ENCODE data around the gene PPP2R5C.
"Not testable (repeated sequence)": the region's sequence is repeated elsewhere in the genome, so short reads cannot be mapped to it uniquely, and the experiment has no call there.

The PPP2R5C gene

GRCh38 chr14:101735453-101735852 lies 26.1 kb upstream of the PPP2R5C start:
- H3K36me3 Mint-ChIP-seq (ENCODE audit: low read depth): no peaks in the 10 kb centered on the region
- H3K27ac Mint-ChIP-seq: no peak overlapping the region
- H3K4me1 Mint-ChIP-seq (ENCODE audit: low read depth): peaks cover 44% of the 10 kb centered on the region
- H3K27me3 Mint-ChIP-seq: no peaks in the 10 kb centered on the region
- no peak overlapping the region for H3K4me3 Mint-ChIP-seq
- H3K9me3 Mint-ChIP-seq: peaks cover 4% of the 10 kb centered on the region

- peaks cover 38% of the 10 kb centered on the region for H3K4me1 Mint-ChIP-seq (ENCODE audit: low read depth)
- no peak overlapping the region for H3K27ac Mint-ChIP-seq
- no peaks in the 10 kb centered on the region for H3K36me3 Mint-ChIP-seq (ENCODE audit: low read depth)
- peaks cover 4% of the 10 kb centered on the region for H3K9me3 Mint-ChIP-seq
- H3K27me3 Mint-ChIP-seq: no peaks in the 10 kb centered on the region
- no peak overlapping the region for H3K4me3 Mint-ChIP-seq
These were observed 25.4 kb upstream of the PPP2R5C start for GRCh38 chr14:101736071-101736470.

- no peaks in the 10 kb centered on the region for H3K36me3 Mint-ChIP-seq (ENCODE audit: low read depth)
- H3K27ac Mint-ChIP-seq: no peak overlapping the region
- no peaks in the 10 kb centered on the region for H3K27me3 Mint-ChIP-seq
- peaks cover 33% of the 10 kb centered on the region for H3K4me1 Mint-ChIP-seq (ENCODE audit: low read depth)
- H3K9me3 Mint-ChIP-seq: peaks cover 7% of the 10 kb centered on the region
- H3K4me3 Mint-ChIP-seq: no peak overlapping the region
These were observed 24.9 kb upstream of the PPP2R5C start for GRCh38 chr14:101736585-101736984.

- Mint-ChIP-seq H3K4me3 (no peak overlapping the region), H3K27ac (no peak overlapping the region), H3K27me3 (no peaks in the 10 kb centered on the region), H3K9me3 (peaks cover 9% of the 10 kb centered on the region), H3K36me3 (ENCODE audit: low read depth) (no peaks in the 10 kb centered on the region), H3K4me1 (ENCODE audit: low read depth) (peaks cover 22% of the 10 kb centered on the region)
These were observed 23.8 kb upstream of the PPP2R5C start for GRCh38 chr14:101737414-101738339.

- H3K4me3 Mint-ChIP-seq: no peak overlapping the region
- H3K27ac Mint-ChIP-seq: no peak overlapping the region
- peaks cover 13% of the 10 kb centered on the region for H3K4me1 Mint-ChIP-seq (ENCODE audit: low read depth)
- H3K36me3 Mint-ChIP-seq (ENCODE audit: low read depth): no peaks in the 10 kb centered on the region
- H3K9me3 Mint-ChIP-seq: peaks cover 9% of the 10 kb centered on the region
- no peaks in the 10 kb centered on the region for H3K27me3 Mint-ChIP-seq
These were observed 22.7 kb upstream of the PPP2R5C start for GRCh38 chr14:101738703-101739320.

- Mint-ChIP-seq H3K27me3 (no peaks in the 10 kb centered on the region), H3K36me3 (ENCODE audit: low read depth) (no peaks in the 10 kb centered on the region), H3K4me1 (ENCODE audit: low read depth) (peaks cover 7% of the 10 kb centered on the region), H3K27ac (no peak overlapping the region), H3K9me3 (peaks cover 9% of the 10 kb centered on the region), H3K4me3 (no peak overlapping the region)
These were observed 21.9 kb upstream of the PPP2R5C start for GRCh38 chr14:101739446-101740141.

- H3K36me3 Mint-ChIP-seq (ENCODE audit: low read depth): no peaks in the 10 kb centered on the region
- peaks cover 9% of the 10 kb centered on the region for H3K9me3 Mint-ChIP-seq
- no peak overlapping the region for H3K27ac Mint-ChIP-seq
- H3K4me1 Mint-ChIP-seq (ENCODE audit: low read depth): peaks cover 7% of the 10 kb centered on the region
- peaks cover 1% of the 10 kb centered on the region for H3K27me3 Mint-ChIP-seq
- no peak overlapping the region for H3K4me3 Mint-ChIP-seq
These were observed 20.5 kb upstream of the PPP2R5C start for GRCh38 chr14:101740981-101741380.

- no peaks in the 10 kb centered on the region for H3K4me1 Mint-ChIP-seq (ENCODE audit: low read depth)
- peaks cover 9% of the 10 kb centered on the region for H3K9me3 Mint-ChIP-seq
- peaks cover 17% of the 10 kb centered on the region for H3K27me3 Mint-ChIP-seq
- H3K4me3 Mint-ChIP-seq: no peak overlapping the region
- no peaks in the 10 kb centered on the region for H3K36me3 Mint-ChIP-seq (ENCODE audit: low read depth)
- no peak overlapping the region for H3K27ac Mint-ChIP-seq
These were observed 17.8 kb upstream of the PPP2R5C start for GRCh38 chr14:101743701-101744100.

- peaks cover 17% of the 10 kb centered on the region for H3K27me3 Mint-ChIP-seq
- not testable (repeated sequence) for H3K4me3 Mint-ChIP-seq; H3K4me1 Mint-ChIP-seq (ENCODE audit: low read depth); H3K36me3 Mint-ChIP-seq (ENCODE audit: low read depth); H3K27ac Mint-ChIP-seq; H3K9me3 Mint-ChIP-seq
These were observed 17.1 kb upstream of the PPP2R5C start for GRCh38 chr14:101744382-101744781.

- not testable (repeated sequence) for H3K4me3 Mint-ChIP-seq; H3K27ac Mint-ChIP-seq; H3K36me3 Mint-ChIP-seq (ENCODE audit: low read depth); H3K4me1 Mint-ChIP-seq (ENCODE audit: low read depth)
- peaks cover 10% of the 10 kb centered on the region for H3K9me3 Mint-ChIP-seq
- H3K27me3 Mint-ChIP-seq: peaks cover 33% of the 10 kb centered on the region
These were observed 11.8 kb upstream of the PPP2R5C start for GRCh38 chr14:101749756-101750155.

GRCh38 chr14:101754893-101755292 lies 6.6 kb upstream of the PPP2R5C start:
- Mint-ChIP-seq H3K4me1 (ENCODE audit: low read depth) (peaks cover 2% of the 10 kb centered on the region), H3K9me3 (peaks cover 10% of the 10 kb centered on the region), H3K4me3 (no peak overlapping the region), H3K36me3 (ENCODE audit: low read depth) (no peaks in the 10 kb centered on the region), H3K27ac (no peak overlapping the region), H3K27me3 (peaks cover 17% of the 10 kb centered on the region)

GRCh38 chr14:101755591-101756324 lies 5.8 kb upstream of the PPP2R5C start:
- peaks cover 17% of the 10 kb centered on the region for H3K27me3 Mint-ChIP-seq
- no peak overlapping the region for H3K4me3 Mint-ChIP-seq
- peaks cover 5% of the 10 kb centered on the region for H3K4me1 Mint-ChIP-seq (ENCODE audit: low read depth)
- no peaks in the 10 kb centered on the region for H3K36me3 Mint-ChIP-seq (ENCODE audit: low read depth)
- H3K9me3 Mint-ChIP-seq: peaks cover 10% of the 10 kb centered on the region
- H3K27ac Mint-ChIP-seq: no peak overlapping the region

GRCh38 chr14:101757064-101757838 lies 4.3 kb upstream of the PPP2R5C start:
- no peak overlapping the region for H3K27ac Mint-ChIP-seq

GRCh38 chr14:101757839-101758211 lies 3.7 kb upstream of the PPP2R5C start:
- peaks cover 5% of the 10 kb centered on the region for H3K27me3 Mint-ChIP-seq
- no peak overlapping the region for H3K4me3 Mint-ChIP-seq
- peaks cover 4% of the 10 kb centered on the region for H3K9me3 Mint-ChIP-seq
- no peak overlapping the region for H3K27ac Mint-ChIP-seq
- peaks cover 12% of the 10 kb centered on the region for H3K4me1 Mint-ChIP-seq (ENCODE audit: low read depth)
- no peaks in the 10 kb centered on the region for H3K36me3 Mint-ChIP-seq (ENCODE audit: low read depth)

More at GRCh38 chr14:101757064-101757838, 4.3 kb upstream of the PPP2R5C start:
- no peak overlapping the region for H3K4me3 Mint-ChIP-seq
- peaks cover 10% of the 10 kb centered on the region for H3K9me3 Mint-ChIP-seq
- H3K27me3 Mint-ChIP-seq: peaks cover 10% of the 10 kb centered on the region
- peaks cover 6% of the 10 kb centered on the region for H3K4me1 Mint-ChIP-seq (ENCODE audit: low read depth)
- no peaks in the 10 kb centered on the region for H3K36me3 Mint-ChIP-seq (ENCODE audit: low read depth)
